GM18909 (cell line): Measurements from ENCODE around the gene DAGLA.
"Not testable (repeated sequence)": the region's sequence is repeated elsewhere in the genome, so short reads cannot be mapped to it uniquely, and the experiment has no call there.

Experiments
- ATAC-seq: cut with Tn5 transposase; IDR thresholded peaks from one replicate; pipeline ENCODE4 v1.9.1; 2021; ENCODE audit warnings: mild to moderate bottlenecking; ENCODE audit not compliant: unreplicated experiment, poor library complexity

DAGLA gene, protein sequence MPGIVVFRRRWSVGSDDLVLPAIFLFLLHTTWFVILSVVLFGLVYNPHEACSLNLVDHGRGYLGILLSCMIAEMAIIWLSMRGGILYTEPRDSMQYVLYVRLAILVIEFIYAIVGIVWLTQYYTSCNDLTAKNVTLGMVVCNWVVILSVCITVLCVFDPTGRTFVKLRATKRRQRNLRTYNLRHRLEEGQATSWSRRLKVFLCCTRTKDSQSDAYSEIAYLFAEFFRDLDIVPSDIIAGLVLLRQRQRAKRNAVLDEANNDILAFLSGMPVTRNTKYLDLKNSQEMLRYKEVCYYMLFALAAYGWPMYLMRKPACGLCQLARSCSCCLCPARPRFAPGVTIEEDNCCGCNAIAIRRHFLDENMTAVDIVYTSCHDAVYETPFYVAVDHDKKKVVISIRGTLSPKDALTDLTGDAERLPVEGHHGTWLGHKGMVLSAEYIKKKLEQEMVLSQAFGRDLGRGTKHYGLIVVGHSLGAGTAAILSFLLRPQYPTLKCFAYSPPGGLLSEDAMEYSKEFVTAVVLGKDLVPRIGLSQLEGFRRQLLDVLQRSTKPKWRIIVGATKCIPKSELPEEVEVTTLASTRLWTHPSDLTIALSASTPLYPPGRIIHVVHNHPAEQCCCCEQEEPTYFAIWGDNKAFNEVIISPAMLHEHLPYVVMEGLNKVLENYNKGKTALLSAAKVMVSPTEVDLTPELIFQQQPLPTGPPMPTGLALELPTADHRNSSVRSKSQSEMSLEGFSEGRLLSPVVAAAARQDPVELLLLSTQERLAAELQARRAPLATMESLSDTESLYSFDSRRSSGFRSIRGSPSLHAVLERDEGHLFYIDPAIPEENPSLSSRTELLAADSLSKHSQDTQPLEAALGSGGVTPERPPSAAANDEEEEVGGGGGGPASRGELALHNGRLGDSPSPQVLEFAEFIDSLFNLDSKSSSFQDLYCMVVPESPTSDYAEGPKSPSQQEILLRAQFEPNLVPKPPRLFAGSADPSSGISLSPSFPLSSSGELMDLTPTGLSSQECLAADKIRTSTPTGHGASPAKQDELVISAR

GRCh38 chr11:61679893-61680621 lies at the start of gene DAGLA:
TSS of gene DAGLA (plus strand) at chr11:61680391. CDS start at chr11:61720156, 39,765 bp downstream.
- no peak for ATAC-seq

- ATAC-seq, result no peak
Measured at GRCh38 chr11:61632096-61632495, 48.1 kb upstream of the DAGLA start.

DNA sequence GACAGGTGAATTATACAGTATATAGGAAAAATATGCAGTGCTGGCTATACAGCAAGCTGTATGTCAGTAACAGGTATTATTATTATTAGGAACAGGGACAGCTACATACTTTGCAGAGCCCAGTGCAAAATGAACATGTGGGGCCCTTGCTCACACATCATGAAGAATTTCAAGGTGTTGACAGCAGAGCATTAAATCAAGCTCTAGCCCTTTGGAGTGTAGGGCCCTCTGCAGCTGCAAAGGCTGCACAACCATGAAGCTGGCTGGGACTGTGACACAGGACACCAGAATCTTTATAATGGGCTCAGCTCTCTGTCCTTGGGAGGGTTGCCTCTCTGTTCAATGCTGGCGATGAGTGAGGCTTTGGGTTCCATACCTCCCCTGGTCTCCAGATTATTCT lies 44.9 kb upstream of the DAGLA start:
- no peak for ATAC-seq

GRCh38 chr11:61635787-61636186 lies 44.4 kb upstream of the DAGLA start:
- no peak for ATAC-seq

- ATAC-seq, result no peak
Measured at GRCh38 chr11:61636676-61637075, 43.5 kb upstream of the DAGLA start.

DNA sequence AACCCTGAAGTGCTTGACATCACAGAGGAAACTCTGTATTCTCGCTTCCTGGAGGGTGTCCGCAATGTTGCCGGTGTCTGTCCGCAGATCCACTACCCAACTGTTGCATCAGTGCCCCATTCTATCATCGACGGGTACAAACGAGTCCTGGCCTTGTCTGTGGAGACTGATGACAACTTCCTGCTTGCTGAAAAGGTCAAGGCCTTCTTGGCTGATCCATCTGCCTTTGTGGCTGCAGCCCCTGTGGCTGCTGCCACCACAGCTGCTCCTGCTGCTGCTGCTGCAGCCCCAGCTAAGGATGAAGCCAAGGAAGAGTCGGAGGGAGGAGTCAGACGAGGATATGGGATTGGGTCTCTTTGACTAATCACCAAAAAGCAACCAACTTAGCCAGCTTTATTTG lies 42.9 kb upstream of the DAGLA start:
- no peak for ATAC-seq

- no peak for ATAC-seq
Measured at GRCh38 chr11:61639816-61640443, 40.3 kb upstream of the DAGLA start.

- ATAC-seq, result no peak
Measured at GRCh38 chr11:61642162-61642561, 38.0 kb upstream of the DAGLA start.

DNA sequence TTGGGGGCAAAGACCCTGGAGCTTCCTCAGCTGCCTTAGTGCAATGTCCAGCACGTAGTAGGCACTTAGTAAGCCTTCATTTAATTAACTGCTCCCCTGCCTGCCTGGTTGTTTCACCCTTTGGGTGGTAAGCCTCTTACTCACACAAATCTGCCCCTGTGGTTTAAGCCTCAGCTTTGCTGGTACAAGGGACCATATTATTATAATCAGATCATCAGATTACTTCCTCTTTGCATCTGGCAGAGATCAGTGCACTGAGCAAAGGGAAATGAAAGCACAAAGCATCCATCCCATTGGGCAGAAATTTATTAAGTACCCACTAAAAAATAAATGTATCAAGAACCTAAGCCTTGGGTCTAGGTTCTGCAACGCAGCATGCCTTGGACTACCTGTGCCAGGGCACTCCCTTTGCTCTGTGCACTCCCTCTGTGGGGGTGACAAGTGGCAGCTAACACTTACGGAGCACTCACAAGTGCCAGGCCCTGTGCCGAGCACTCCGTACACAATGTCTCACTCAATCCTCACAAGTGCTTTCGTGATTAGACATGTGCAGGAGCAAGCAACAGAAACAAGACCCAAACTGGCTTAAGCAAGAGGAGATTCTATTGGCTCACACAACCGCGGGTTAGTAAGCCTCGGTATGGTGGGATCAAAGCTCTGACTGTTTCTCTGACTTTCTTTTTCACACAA lies 34.9 kb upstream of the DAGLA start:
- no peak for ATAC-seq

DNA sequence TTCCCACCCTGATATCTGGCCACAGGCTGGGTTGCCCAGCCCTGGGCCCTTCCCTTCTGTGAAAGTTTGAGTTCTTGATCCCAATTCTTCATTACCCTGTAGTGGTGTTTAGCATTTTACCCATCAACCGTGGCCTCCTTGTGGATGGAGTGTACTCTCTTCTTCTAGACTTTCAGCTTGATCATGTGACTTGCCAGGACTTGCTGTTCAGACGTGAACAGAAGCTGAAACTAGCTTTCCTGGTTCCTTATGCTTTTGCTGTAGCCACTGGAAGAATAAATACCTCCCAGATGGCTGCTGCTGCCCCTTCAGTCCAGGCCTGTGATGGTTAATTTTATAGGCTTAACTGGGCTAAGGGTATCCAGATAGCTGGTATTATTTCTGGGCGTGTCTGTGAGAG lies 32.7 kb upstream of the DAGLA start:
- no peak for ATAC-seq

GRCh38 chr11:61650781-61651571 lies 29.2 kb upstream of the DAGLA start:
- no peak for ATAC-seq

DNA sequence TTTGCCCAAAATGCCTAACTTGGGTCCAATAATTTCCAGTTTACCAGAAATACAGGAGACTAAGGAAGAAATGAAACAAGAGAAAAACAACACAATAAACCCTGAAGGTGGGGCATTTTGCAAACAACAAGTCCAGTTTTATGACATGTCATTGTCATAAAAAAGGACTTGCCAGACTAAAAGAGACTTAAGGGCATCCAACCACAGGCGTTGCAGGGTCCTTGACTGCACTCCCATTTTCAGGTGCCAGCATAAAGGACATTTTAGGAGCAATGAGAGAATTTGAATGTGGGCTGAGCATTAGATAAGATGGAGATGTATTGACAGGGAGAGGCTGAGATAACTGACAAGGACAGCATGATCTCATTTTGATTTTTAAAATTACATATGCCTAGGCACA lies 28.1 kb upstream of the DAGLA start:
- no peak for ATAC-seq

GRCh38 chr11:61654397-61654829 lies 25.8 kb upstream of the DAGLA start:
- no peak for ATAC-seq

- ATAC-seq, result not testable (repeated sequence)
Measured at GRCh38 chr11:61655266-61656159, 24.7 kb upstream of the DAGLA start.

- ATAC-seq, result no peak
Measured at GRCh38 chr11:61656347-61657077, 23.7 kb upstream of the DAGLA start.

- ATAC-seq, result no peak
Measured at GRCh38 chr11:61657566-61658290, 22.5 kb upstream of the DAGLA start.
